Measurements from ENCODE around the gene LMCD1. TPM values are rescaled to one million over a fixed set of nuclear protein-coding genes. Genes with fewer than 3 reads are reported as not detected.

LMCD1 gene
- total and polyA plus RNA-seq, 2 experiments from 2014 or later, result 21.8 to 35.3 TPM

DNA sequence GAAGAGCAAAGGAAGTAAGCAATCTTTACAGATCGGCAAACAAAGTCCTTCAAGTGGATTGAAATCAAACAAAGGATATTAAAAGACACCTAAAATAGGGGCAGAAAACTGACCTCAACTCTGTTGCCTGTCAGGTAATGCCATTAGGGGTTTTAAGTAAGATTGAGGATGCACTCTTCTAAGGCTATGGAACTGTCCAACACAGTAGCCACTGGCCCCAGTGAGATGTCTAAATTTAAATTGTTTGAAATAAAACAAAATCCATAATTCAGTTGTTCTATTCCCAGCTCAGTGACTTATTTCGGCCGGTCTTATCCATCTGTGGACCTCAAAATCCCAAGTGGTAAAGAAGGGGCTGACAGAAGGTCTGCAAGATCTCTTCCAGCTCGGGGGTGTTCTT, 49.5 kb upstream of the LMCD1 start (continued):
- TF ChIP-seq, protein P1, sequence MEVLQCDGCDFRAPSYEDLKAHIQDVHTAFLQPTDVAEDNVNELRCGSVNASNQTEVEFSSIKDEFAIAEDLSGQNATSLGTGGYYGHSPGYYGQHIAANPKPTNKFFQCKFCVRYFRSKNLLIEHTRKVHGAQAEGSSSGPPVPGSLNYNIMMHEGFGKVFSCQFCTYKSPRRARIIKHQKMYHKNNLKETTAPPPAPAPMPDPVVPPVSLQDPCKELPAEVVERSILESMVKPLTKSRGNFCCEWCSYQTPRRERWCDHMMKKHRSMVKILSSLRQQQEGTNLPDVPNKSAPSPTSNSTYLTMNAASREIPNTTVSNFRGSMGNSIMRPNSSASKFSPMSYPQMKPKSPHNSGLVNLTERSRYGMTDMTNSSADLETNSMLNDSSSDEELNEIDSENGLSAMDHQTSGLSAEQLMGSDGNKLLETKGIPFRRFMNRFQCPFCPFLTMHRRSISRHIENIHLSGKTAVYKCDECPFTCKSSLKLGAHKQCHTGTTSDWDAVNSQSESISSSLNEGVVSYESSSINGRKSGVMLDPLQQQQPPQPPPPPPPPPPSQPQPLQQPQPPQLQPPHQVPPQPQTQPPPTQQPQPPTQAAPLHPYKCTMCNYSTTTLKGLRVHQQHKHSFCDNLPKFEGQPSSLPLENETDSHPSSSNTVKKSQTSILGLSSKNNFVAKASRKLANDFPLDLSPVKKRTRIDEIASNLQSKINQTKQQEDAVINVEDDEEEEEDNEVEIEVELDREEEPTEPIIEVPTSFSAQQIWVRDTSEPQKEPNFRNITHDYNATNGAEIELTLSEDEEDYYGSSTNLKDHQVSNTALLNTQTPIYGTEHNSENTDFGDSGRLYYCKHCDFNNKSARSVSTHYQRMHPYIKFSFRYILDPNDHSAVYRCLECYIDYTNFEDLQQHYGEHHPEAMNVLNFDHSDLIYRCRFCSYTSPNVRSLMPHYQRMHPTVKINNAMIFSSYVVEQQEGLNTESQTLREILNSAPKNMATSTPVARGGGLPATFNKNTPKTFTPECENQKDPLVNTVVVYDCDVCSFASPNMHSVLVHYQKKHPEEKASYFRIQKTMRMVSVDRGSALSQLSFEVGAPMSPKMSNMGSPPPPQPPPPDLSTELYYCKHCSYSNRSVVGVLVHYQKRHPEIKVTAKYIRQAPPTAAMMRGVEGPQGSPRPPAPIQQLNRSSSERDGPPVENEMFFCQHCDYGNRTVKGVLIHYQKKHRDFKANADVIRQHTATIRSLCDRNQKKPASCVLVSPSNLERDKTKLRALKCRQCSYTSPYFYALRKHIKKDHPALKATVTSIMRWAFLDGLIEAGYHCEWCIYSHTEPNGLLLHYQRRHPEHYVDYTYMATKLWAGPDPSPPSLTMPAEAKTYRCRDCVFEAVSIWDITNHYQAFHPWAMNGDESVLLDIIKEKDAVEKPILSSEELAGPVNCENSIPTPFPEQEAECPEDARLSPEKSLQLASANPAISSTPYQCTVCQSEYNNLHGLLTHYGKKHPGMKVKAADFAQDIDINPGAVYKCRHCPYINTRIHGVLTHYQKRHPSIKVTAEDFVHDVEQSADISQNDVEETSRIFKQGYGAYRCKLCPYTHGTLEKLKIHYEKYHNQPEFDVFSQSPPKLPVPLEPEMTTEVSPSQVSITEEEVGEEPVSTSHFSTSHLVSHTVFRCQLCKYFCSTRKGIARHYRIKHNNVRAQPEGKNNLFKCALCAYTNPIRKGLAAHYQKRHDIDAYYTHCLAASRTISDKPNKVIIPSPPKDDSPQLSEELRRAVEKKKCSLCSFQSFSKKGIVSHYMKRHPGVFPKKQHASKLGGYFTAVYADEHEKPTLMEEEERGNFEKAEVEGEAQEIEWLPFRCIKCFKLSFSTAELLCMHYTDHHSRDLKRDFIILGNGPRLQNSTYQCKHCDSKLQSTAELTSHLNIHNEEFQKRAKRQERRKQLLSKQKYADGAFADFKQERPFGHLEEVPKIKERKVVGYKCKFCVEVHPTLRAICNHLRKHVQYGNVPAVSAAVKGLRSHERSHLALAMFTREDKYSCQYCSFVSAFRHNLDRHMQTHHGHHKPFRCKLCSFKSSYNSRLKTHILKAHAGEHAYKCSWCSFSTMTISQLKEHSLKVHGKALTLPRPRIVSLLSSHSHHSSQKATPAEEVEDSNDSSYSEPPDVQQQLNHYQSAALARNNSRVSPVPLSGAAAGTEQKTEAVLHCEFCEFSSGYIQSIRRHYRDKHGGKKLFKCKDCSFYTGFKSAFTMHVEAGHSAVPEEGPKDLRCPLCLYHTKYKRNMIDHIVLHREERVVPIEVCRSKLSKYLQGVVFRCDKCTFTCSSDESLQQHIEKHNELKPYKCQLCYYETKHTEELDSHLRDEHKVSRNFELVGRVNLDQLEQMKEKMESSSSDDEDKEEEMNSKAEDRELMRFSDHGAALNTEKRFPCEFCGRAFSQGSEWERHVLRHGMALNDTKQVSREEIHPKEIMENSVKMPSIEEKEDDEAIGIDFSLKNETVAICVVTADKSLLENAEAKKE (CRISPR knock-in tag; IDR thresholded peaks at IDR 0.05), result no peak
- TF ChIP-seq, protein P2, sequence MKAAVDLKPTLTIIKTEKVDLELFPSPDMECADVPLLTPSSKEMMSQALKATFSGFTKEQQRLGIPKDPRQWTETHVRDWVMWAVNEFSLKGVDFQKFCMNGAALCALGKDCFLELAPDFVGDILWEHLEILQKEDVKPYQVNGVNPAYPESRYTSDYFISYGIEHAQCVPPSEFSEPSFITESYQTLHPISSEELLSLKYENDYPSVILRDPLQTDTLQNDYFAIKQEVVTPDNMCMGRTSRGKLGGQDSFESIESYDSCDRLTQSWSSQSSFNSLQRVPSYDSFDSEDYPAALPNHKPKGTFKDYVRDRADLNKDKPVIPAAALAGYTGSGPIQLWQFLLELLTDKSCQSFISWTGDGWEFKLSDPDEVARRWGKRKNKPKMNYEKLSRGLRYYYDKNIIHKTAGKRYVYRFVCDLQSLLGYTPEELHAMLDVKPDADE (IDR thresholded peaks at IDR 0.05), result no peak
- TF ChIP-seq, protein P3, sequence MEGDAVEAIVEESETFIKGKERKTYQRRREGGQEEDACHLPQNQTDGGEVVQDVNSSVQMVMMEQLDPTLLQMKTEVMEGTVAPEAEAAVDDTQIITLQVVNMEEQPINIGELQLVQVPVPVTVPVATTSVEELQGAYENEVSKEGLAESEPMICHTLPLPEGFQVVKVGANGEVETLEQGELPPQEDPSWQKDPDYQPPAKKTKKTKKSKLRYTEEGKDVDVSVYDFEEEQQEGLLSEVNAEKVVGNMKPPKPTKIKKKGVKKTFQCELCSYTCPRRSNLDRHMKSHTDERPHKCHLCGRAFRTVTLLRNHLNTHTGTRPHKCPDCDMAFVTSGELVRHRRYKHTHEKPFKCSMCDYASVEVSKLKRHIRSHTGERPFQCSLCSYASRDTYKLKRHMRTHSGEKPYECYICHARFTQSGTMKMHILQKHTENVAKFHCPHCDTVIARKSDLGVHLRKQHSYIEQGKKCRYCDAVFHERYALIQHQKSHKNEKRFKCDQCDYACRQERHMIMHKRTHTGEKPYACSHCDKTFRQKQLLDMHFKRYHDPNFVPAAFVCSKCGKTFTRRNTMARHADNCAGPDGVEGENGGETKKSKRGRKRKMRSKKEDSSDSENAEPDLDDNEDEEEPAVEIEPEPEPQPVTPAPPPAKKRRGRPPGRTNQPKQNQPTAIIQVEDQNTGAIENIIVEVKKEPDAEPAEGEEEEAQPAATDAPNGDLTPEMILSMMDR (conservative IDR thresholded peaks at IDR 0.05; ENCODE audit: low read depth in 2 of 2), result no peak

DNA sequence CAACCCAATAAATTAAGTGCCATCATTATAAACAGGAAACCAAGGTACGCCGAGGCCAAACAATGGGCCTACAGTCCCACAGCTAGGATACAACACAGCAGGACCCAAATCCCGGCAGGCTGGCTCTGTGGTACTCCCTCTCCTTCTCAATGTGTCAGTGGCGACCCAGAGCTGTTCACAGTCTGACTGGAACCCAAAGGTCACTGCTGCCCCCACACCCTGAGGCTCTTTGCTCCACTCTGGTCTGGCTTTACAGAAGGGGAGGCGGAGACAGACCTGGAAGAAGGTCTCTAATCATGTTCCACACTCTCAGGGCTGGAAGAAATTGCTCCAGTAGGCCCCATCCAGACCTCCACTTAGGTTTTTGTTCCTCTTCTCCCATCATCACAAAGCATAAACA, 48.5 kb upstream of the LMCD1 start:
- Histone ChIP-seq H3K27ac (ENCODE audit: low read depth) (no peak overlapping the region), H3K4me1 (ENCODE audit: insufficient read depth) (no peaks in the 10 kb centered on the region; the same call in 1 of the 2 replicates), H3F3A (replicated peaks; ENCODE audit: low read depth) (no peaks in the 10 kb centered on the region), H3K4me2 (no peak overlapping the region), H4K20me1 (replicated peaks; ENCODE audit: insufficient read depth) (no peaks in the 10 kb centered on the region), H2AFZ (no peak overlapping the region), H3K36me3 (ENCODE audit: insufficient read depth) (no peaks in the 10 kb centered on the region), H3K4me3 (no peak overlapping the region), H3K27me3 (ENCODE audit: insufficient read depth) (no peaks in the 10 kb centered on the region), H3K79me2 (replicated peaks; ENCODE audit: insufficient read depth) (no peaks in the 10 kb centered on the region), H3K9me2 (ENCODE audit: insufficient read depth) (0 out of 2 replicates have a peak, but pooled peaks cover 4% of the 10 kb centered on the region)
- H3K27ac Mint-ChIP-seq, result no peak overlapping the region
- no peaks in the 10 kb centered on the region for H3K9me3 Mint-ChIP-seq
- ATAC-seq, result no peak
- H3K4me3 Mint-ChIP-seq, result no peak overlapping the region
- H3K27me3 Mint-ChIP-seq (ENCODE audit: insufficient read depth, low read depth, poor library complexity), result no peaks in the 10 kb centered on the region
- H3K36me3 Mint-ChIP-seq (ENCODE audit: low read depth), result no peaks in the 10 kb centered on the region
- DNase-seq (ENCODE audit: low spot score), result no peak
- peaks cover 9% of the 10 kb centered on the region for H3K4me1 Mint-ChIP-seq
- TF ChIP-seq ZNF114 (CRISPR knock-in tag; IDR thresholded peaks at IDR 0.05) (no peak), JUNB (IDR thresholded peaks at IDR 0.05; ENCODE audit: unreplicated experiment) (no peak)
- TF ChIP-seq, protein P1 (CRISPR knock-in tag; IDR thresholded peaks at IDR 0.05), result no peak

Data from GM23338 (cell line).